GM19238 (cell line): ENCODE results near the gene TMEM92.

Experiments
- DNase-seq: peaks from one replicate; pipeline ENCODE4 v3.0.0; 2011; ENCODE audit warnings: low spot score; ENCODE audit not compliant: insufficient read length

The TMEM92 gene

GRCh38 chr17:50326831-50327364 is 52.6 kb downstream of the TMEM92 start:
- no peak for DNase-seq

- DNase-seq, result no peak
Observed at GRCh38 chr17:50328363-50329325, 54.4 kb downstream of the TMEM92 start.

- no peak for DNase-seq
Observed at GRCh38 chr17:50329716-50330115, 55.5 kb downstream of the TMEM92 start.

GRCh38 chr17:50330151-50330775 is 56.0 kb downstream of the TMEM92 start:
- no peak for DNase-seq
